Heart right ventricle (tissue), 16 donors: ENCODE data around the gene AGPAT4. TPM values are rescaled to one million over a fixed set of nuclear protein-coding genes. Genes with fewer than 3 reads are reported as not detected.
A peak's percentile ranks its signal among the peaks of the same experiment; 100 is the strongest.

Experiments
- ATAC-seq, 8 donors: fragments of 200-7000 bp; cut with Tn5 transposase; one replicate each; pipeline ENCODE4 v1.9.1; 2020; ENCODE audit warnings: mild to moderate bottlenecking in 8 of 8, moderate library complexity in 8 of 8, moderate number of reproducible peaks in 1 of 8
- DNase-seq, 2 donors: peaks; one replicate each; pipeline ENCODE4 v3.0.0-alpha.2; 2020
- H3K27ac ChIP-seq, 10 donors: fragments of 200-600 bp; sonication (generic) in 2 of 10; one replicate each; pipeline versions ENCODE4 v1.5.0 to v1.8.0; 2020 to 2022; ENCODE audit warnings: mild to moderate bottlenecking in 3 of 10
- H3K27me3 ChIP-seq, 7 donors: fragments of 200-600 bp; one replicate each; pipeline ENCODE4 v1.8.0; 2021 to 2022; ENCODE audit warnings: mild to moderate bottlenecking in 2 of 7
- H3K36me3 ChIP-seq, 9 donors: fragments of 200-600 bp; sonication (generic) in 1 of 9; one replicate each; pipeline versions ENCODE4 v1.5.0 to v1.8.0; 2020 to 2022; ENCODE audit warnings: mild to moderate bottlenecking in 2 of 9
- H3K4me1 ChIP-seq, 9 donors: fragments of 200-600 bp; sonication (generic) in 1 of 9; one replicate each; pipeline versions ENCODE4 v1.5.0 to v1.8.0; 2020 to 2022; ENCODE audit warnings: mild to moderate bottlenecking in 4 of 9
- H3K4me3 ChIP-seq, 10 donors: fragments of 200-600 bp; sonication (generic) in 2 of 10; one replicate each; pipeline versions ENCODE4 v1.5.0 to v1.8.0; 2020 to 2022; ENCODE audit warnings: mild to moderate bottlenecking in 7 of 10, moderate library complexity in 2 of 10
- H3K9me3 ChIP-seq, 11 donors: fragments of 200-600 bp in 10 of 11; sonication (generic) in 2 of 11; one replicate each; pipeline versions ENCODE4 v1.5.0 to v1.8.0; 2013 to 2022; ENCODE audit warnings: mild to moderate bottlenecking in 2 of 11, control low read depth in 1 of 11, moderate library complexity in 1 of 11
- CTCF ChIP-seq, 9 donors: fragments of 200-600 bp; sonication (generic) in 2 of 9; IDR thresholded peaks; one replicate each; pipeline versions ENCODE4 v1.5.0 to v1.8.0; 2021 to 2022; ENCODE audit warnings: antibody characterized with exemption in 9 of 9, mild to moderate bottlenecking in 5 of 9, moderate library complexity in 1 of 9
- WGBS, 2 donors: extraction: QIAGEN DNeasy Blood & Tissue Kit; methylation state at CpG; one replicate each; pipeline ENCODE4 v1.1.7; 2013; ENCODE audit warnings: inconsistent platforms in 1 of 2; 5-methylcytosine and 5-hydroxymethylcytosine counted together
- intact Hi-C, 10 donors: fragments of 100-400 bp; cut with DNase I; formaldehyde crosslinking; loops; one replicate each; pipeline versions ENCODE4 v1.11.1 to v1.14.2; 2022
- polyA plus RNA-seq, 2 donors: library from polyadenylated mRNA; stranded (reverse); fragments of 200-250 nt; gene quantifications; one replicate each; pipeline ENCODE4 v1.2.3, GENCODE V29; 2013
- total RNA-seq, 10 donors: library from RNA; stranded (reverse); fragmentation: NEBNext Ultra II Directional in 3 of 10; extraction: Animal tissue kit (Norgen Biotek cat#: 25700) in 3 of 10; gene quantifications; one replicate each; pipeline versions ENCODE4 v1.2.1 to v1.2.4, GENCODE V29; 2021 to 2023
- donor health status: Arrhythmogenic right ventricular cardiomyopathy.
- donor health status: ischemic (EF 13 %, LVEDD 7.1; RV severe dilation, severe dysfunction).
- donor health status: healthy with polysubstance abuse.
- donor health status: DM: no; HTN: yes; CAD: no.
- donor health status: DM: no; HTN: no; CAD: no.
- donor health status: ischemic (EF 25% LVEDD 6.9; RV normal size, moderate dysfunction).
- donor health status: ischemic (EF 25% LVEDD 5.7; RV mildly dilated, moderate dysfunction).
- donor health status: healthy.
- donor health status: DM: yes; HTN: yes; CAD: no.
- donor health status: Ischemic cardiomyopathy.
- donor health status: ischemic (EF 35%, LVEDD 5.7; RV mildly dilated, moderate dysfunction).
- donor health status: nonischemic (EF 11% LVEDD 7.7; RV severe dilation, severe dysfunction).
- donor health status: DM: yes; HTN: yes; CAD: no.
- donor health status: PGD.
- donor health status: ischemic (EF 29% LVEDD 5.4; RV normal size, mild dysfunction).
- donor health status: nonischemic (EF 23%, LVEDD 6.1; RV moderate dilation, normal function).

AGPAT4 gene
- total and polyA plus RNA-seq, 12 donors: 1.2 to 3.8 (median 1.6) TPM

GRCh38 chr6:161171207-161171606 is 102.7 kb downstream of the AGPAT4 start:
- 91 to 99% methylated on average over 2 of the region's 2 CpGs for WGBS, 2 donors
- intact Hi-C loops: no loop called here

DNA sequence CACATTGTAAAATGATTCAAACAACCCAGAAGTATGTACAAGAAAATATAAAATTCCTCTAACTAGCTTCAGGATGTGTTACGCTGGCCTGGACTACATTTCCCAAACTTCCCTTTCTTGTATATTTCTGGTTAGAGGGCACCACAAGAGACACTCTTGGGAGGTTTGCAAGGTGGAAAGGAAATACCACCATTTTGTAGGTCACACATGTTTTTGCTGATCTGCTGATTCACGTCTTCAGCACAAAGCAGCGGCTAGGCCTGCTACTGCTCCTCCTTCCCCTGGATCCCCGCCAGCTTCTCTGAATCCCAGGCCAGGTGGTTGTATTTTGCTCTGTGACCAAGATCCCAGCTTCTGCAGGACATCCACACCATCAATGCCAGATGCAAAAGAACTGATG is 104.2 kb downstream of the AGPAT4 start:
- peaks cover 0 to 13% (median 0%) of the 10 kb centered on the region in 11 donors for H3K9me3 ChIP-seq
- DNase-seq (no peak), ATAC-seq (no peak)
- intact Hi-C loops: no loop called here
- H3K4me1 ChIP-seq: peaks cover 0 to 19% (median 0%) of the 10 kb centered on the region in 9 donors
- H3K27me3 ChIP-seq: no peaks in the 10 kb centered on the region
- TF ChIP-seq CTCF (IDR thresholded peaks at IDR 0.05): no peak
- H3K27ac ChIP-seq: no peak overlapping the region
- peaks cover 0 to 17% (median 0%) of the 10 kb centered on the region in 9 donors for H3K36me3 ChIP-seq
- 60 to 68% methylated on average over 4 of the region's 4 CpGs for WGBS, 2 donors
- H3K4me3 ChIP-seq: no peak overlapping the region

More at GRCh38 chr6:161171207-161171606, 102.7 kb downstream of the AGPAT4 start:
- no peak overlapping the region for H3K4me3 ChIP-seq
- no peak for TF ChIP-seq CTCF (IDR thresholded peaks at IDR 0.05)
- no peak for DNase-seq
- H3K27ac ChIP-seq: no peak overlapping the region
- no peak for ATAC-seq
- H3K4me1 ChIP-seq: peaks cover 0 to 19% (median 0%) of the 10 kb centered on the region in 9 donors
- H3K9me3 ChIP-seq: peaks cover 0 to 16% (median 0%) of the 10 kb centered on the region in 11 donors
- H3K36me3 ChIP-seq: peaks cover 0 to 2% (median 0%) of the 10 kb centered on the region in 9 donors
- no peaks in the 10 kb centered on the region for H3K27me3 ChIP-seq

- no peak overlapping the region for H3K27ac ChIP-seq
- no peak for DNase-seq
- peaks cover 0 to 24% (median 0%) of the 10 kb centered on the region in 9 donors for H3K36me3 ChIP-seq
- no peak for ATAC-seq
- no peaks in the 10 kb centered on the region for H3K27me3 ChIP-seq
- peaks cover 0 to 10% (median 0%) of the 10 kb centered on the region in 11 donors for H3K9me3 ChIP-seq
- no peak for TF ChIP-seq CTCF (IDR thresholded peaks at IDR 0.05)
- H3K4me3 ChIP-seq: no peak overlapping the region
- WGBS, 2 donors: 98% methylated on average over 2 of the region's 2 CpGs
- intact Hi-C loops: no loop called here
- peaks cover 0 to 19% (median 0%) of the 10 kb centered on the region in 9 donors for H3K4me1 ChIP-seq
Observed at GRCh38 chr6:161169035-161169434, 104.8 kb downstream of the AGPAT4 start.

GRCh38 chr6:161168281-161168891 is 105.5 kb downstream of the AGPAT4 start:
- Histone ChIP-seq H3K4me1 (peaks cover 0 to 19% (median 0%) of the 10 kb centered on the region in 9 donors), H3K36me3 (peaks cover 0 to 30% (median 0%) of the 10 kb centered on the region in 9 donors), H3K9me3 (peaks cover 0 to 6% (median 0%) of the 10 kb centered on the region in 11 donors), H3K4me3 (no peak overlapping the region), H3K27me3 (no peaks in the 10 kb centered on the region), H3K27ac (no peak overlapping the region)
- ATAC-seq (peak in 3 of 8 donors; percentile 28 to 79 (median 42)), DNase-seq (peak in 1 of 2 donors; percentile 23)
- TF ChIP-seq CTCF (IDR thresholded peaks at IDR 0.05): no peak
- intact Hi-C loops: no loop called here
- WGBS, 2 donors: 57 to 58% methylated on average over 14 of the region's 14 CpGs
